DMS53 treated with DMSO at 0.1 percent for 48 hours (cell line): ENCODE results near the gene TP53RK.

Experiments
- DNase-seq: peaks from one replicate; lab custom pipeline; 2025; ENCODE audit not compliant: unreplicated experiment; lab: John Stamatoyannopoulos, UW

Gene TP53RK

GRCh38 chr20:46666306-46666705 lies 22.9 kb downstream of the TP53RK start:
- DNase-seq: no peak

- no peak for DNase-seq
These were observed 23.6 kb downstream of the TP53RK start for GRCh38 chr20:46665602-46666001.

GRCh38 chr20:46663531-46663930 lies 25.7 kb downstream of the TP53RK start:
- no peak for DNase-seq

- DNase-seq: no peak
These were observed 27.6 kb downstream of the TP53RK start for GRCh38 chr20:46661659-46662058.

GRCh38 chr20:46660487-46660886 lies 28.8 kb downstream of the TP53RK start:
- no peak for DNase-seq

GRCh38 chr20:46657618-46658017 lies 31.6 kb downstream of the TP53RK start:
- no peak for DNase-seq

- DNase-seq: no peak
These were observed 32.1 kb downstream of the TP53RK start for GRCh38 chr20:46657137-46657536.

- no peak for DNase-seq
These were observed 36.5 kb downstream of the TP53RK start for GRCh38 chr20:46652699-46653098.

GRCh38 chr20:46651091-46651962 lies 37.9 kb downstream of the TP53RK start, which contains the start of gene SLC13A3:
TSS of gene SLC13A3 (minus strand) at chr20:46651459. CDS start at chr20:46651421, 38 bp downstream.
- no peak for DNase-seq

GRCh38 chr20:46650575-46651090 lies 38.6 kb downstream of the TP53RK start:
- no peak for DNase-seq

- DNase-seq: no peak
These were observed 39.2 kb downstream of the TP53RK start for GRCh38 chr20:46649965-46650542.

GRCh38 chr20:46649650-46649949 lies 39.6 kb downstream of the TP53RK start:
- no peak for DNase-seq

GRCh38 chr20:46648903-46649649 lies 40.2 kb downstream of the TP53RK start:
- peak; percentile 12 for DNase-seq

GRCh38 chr20:46647469-46647868 lies 41.8 kb downstream of the TP53RK start:
- no peak for DNase-seq

GRCh38 chr20:46646659-46647380 lies 42.4 kb downstream of the TP53RK start:
- no peak for DNase-seq

- no peak for DNase-seq
These were observed 43.1 kb downstream of the TP53RK start for GRCh38 chr20:46646122-46646521.

- DNase-seq: no peak
These were observed 44.5 kb downstream of the TP53RK start for GRCh38 chr20:46644733-46645132.

GRCh38 chr20:46644160-46644559 lies 45.1 kb downstream of the TP53RK start:
- DNase-seq: no peak

GRCh38 chr20:46642969-46643343 lies 46.3 kb downstream of the TP53RK start:
- no peak for DNase-seq

- DNase-seq: no peak
These were observed 46.8 kb downstream of the TP53RK start for GRCh38 chr20:46642265-46642968.
